Mesothelial cell of epicardium (in vitro differentiated cells): ENCODE results near the gene CLCN5. TPM values are rescaled to one million over a fixed set of nuclear protein-coding genes. Genes with fewer than 3 reads are reported as not detected.

ENCODE experiments used
- DNase-seq, 2 experiments: peaks; one replicate each; pipeline ENCODE4 v3.0.0; 2021; ENCODE audit warnings: low spot score in 2 of 2; ENCODE audit not compliant: unreplicated experiment in 2 of 2
- H3K27ac Mint-ChIP-seq: 2 replicates; pipeline ENCODE4 v1.8.0; 2021; ENCODE audit warnings: mixed read lengths
- H3K27me3 Mint-ChIP-seq: 2 replicates; pipeline ENCODE4 v1.8.0; 2021; ENCODE audit warnings: low read depth, mixed read lengths
- H3K36me3 Mint-ChIP-seq: 2 replicates; pipeline ENCODE4 v1.8.0; 2021; ENCODE audit warnings: mixed read lengths
- H3K4me1 Mint-ChIP-seq: 2 replicates; pipeline ENCODE4 v1.8.0; 2021; ENCODE audit warnings: mixed read lengths
- H3K4me3 Mint-ChIP-seq: 2 replicates; pipeline ENCODE4 v1.8.0; 2021; ENCODE audit warnings: mild to moderate bottlenecking, moderate library complexity, mixed read lengths
- H3K9me3 Mint-ChIP-seq: 2 replicates; pipeline ENCODE4 v1.8.0; 2021; ENCODE audit warnings: mixed read lengths
- total RNA-seq: library from RNA; stranded (reverse); gene quantifications from 3 replicates; pipeline ENCODE4 v1.2.1, GENCODE V29; 2021
- TF ChIP-seq, protein P1 (sequence below): fragments of 200-600 bp; sonication (generic); IDR thresholded peaks from one replicate; pipeline ENCODE4 v1.5.0; 2021; ENCODE audit warnings: antibody characterized with exemption; ENCODE audit not compliant: unreplicated experiment

Gene CLCN5
- total RNA-seq, 1 donor from 2014 or later, result 52.0 TPM

DNA sequence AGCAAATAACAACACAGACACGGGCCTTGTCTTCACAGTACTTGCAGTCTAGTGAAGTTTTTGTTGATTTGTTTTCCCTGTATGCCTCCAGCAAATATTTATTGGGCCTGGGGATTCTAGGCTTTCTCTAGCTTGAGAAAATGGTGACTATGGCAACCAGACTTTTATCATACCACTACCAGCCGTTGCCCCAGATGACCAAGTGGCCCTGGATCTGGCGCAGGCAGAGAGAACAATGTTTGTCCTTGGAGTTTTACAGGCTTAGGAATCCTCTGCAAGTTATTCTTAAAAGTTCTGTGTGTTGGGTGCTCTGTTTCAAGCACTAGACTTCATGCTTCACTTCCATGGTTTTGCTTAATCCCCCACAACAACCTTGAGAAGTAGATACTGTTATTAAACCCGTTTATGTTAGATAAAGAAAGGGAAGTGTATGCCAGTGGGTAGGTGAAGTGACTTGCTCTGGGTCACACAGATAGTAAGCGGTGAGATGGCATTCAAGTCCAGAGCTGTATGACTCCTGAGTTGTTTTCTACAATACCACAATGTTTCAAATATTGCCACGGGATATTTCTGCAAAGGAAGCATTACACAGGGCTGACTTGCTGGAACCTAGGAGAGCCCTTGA is 183.8 kb downstream of the CLCN5 start:
- TF ChIP-seq, protein P1, sequence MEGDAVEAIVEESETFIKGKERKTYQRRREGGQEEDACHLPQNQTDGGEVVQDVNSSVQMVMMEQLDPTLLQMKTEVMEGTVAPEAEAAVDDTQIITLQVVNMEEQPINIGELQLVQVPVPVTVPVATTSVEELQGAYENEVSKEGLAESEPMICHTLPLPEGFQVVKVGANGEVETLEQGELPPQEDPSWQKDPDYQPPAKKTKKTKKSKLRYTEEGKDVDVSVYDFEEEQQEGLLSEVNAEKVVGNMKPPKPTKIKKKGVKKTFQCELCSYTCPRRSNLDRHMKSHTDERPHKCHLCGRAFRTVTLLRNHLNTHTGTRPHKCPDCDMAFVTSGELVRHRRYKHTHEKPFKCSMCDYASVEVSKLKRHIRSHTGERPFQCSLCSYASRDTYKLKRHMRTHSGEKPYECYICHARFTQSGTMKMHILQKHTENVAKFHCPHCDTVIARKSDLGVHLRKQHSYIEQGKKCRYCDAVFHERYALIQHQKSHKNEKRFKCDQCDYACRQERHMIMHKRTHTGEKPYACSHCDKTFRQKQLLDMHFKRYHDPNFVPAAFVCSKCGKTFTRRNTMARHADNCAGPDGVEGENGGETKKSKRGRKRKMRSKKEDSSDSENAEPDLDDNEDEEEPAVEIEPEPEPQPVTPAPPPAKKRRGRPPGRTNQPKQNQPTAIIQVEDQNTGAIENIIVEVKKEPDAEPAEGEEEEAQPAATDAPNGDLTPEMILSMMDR, result no peak
- peaks cover 22% of the 10 kb centered on the region for H3K9me3 Mint-ChIP-seq

GRCh38 chrX:50107470-50107869 is 185.1 kb downstream of the CLCN5 start:
- Mint-ChIP-seq H3K4me1 (peaks cover 4% of the 10 kb centered on the region), H3K27me3 (no peaks in the 10 kb centered on the region), H3K27ac (no peak overlapping the region), H3K4me3 (no peak overlapping the region), H3K9me3 (peaks cover 25% of the 10 kb centered on the region), H3K36me3 (peaks cover 3% of the 10 kb centered on the region)
- DNase-seq, result no peak
- TF ChIP-seq, protein P1, result no peak

More for the DNA sequence above, 183.8 kb downstream of the CLCN5 start:
- no peak for DNase-seq
- H3K27me3 Mint-ChIP-seq, result no peaks in the 10 kb centered on the region
- H3K4me3 Mint-ChIP-seq, result no peak overlapping the region
- H3K36me3 Mint-ChIP-seq, result peaks cover 3% of the 10 kb centered on the region
- H3K27ac Mint-ChIP-seq, result no peak overlapping the region
- H3K4me1 Mint-ChIP-seq, result no peaks in the 10 kb centered on the region

DNA sequence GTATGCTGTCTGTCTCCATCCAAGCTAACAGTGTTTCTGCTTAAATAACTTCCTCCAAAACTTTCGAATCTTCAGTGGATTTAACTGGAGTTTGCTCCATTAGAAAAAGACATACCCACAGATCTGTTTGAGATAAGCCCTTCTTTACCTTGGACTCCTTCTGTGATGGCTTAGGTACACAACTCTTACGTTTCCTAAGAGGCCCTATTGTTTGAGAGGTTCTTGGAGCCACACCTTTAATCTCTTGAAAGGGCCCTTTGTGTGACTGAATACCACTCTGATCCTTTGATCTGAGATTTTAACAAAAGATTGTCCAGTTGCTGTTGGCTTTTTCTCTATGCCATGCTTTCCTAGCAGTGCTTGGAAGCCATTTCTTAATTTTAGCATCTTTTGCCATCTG is 185.9 kb downstream of the CLCN5 start:
- H3K36me3 Mint-ChIP-seq, result peaks cover 3% of the 10 kb centered on the region

DNA sequence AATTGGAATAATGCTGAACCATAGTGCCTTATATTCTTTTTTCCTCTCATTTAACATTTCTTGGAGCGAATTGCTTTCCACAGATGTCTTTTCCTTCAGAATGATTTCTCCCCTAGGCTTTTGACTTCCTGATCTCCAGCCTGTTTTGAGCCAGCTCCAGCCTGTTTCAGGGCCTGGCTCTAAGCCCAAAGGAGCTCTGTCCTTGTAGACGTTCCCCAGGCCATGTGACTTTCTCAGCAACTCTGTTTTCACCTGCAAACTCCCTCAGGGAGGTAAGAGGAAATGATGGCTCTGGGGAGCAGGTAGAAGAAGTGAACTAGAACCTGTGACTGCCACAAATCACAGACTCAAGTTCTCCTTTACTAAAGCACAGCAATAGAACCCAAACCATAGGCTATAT is 189.3 kb downstream of the CLCN5 start:
- no peak for DNase-seq
- TF ChIP-seq, protein P1, result no peak
- Mint-ChIP-seq H3K27ac (no peak overlapping the region), H3K36me3 (no peaks in the 10 kb centered on the region), H3K27me3 (no peaks in the 10 kb centered on the region), H3K9me3 (peaks cover 39% of the 10 kb centered on the region), H3K4me3 (no peak overlapping the region), H3K4me1 (peaks cover 4% of the 10 kb centered on the region)

More for the DNA sequence above, 185.9 kb downstream of the CLCN5 start:
- Mint-ChIP-seq H3K27me3 (no peaks in the 10 kb centered on the region), H3K4me3 (no peak overlapping the region), H3K4me1 (peaks cover 4% of the 10 kb centered on the region), H3K9me3 (peaks cover 25% of the 10 kb centered on the region), H3K27ac (no peak overlapping the region)
- TF ChIP-seq, protein P1, result no peak
- no peak for DNase-seq

GRCh38 chrX:50114113-50114512 is 191.7 kb downstream of the CLCN5 start:
- H3K4me1 Mint-ChIP-seq, result peaks cover 4% of the 10 kb centered on the region
- no peak for DNase-seq
- H3K27me3 Mint-ChIP-seq, result no peaks in the 10 kb centered on the region
- TF ChIP-seq, protein P1, result no peak
- H3K27ac Mint-ChIP-seq, result no peak overlapping the region
- peaks cover 40% of the 10 kb centered on the region for H3K9me3 Mint-ChIP-seq
- H3K4me3 Mint-ChIP-seq, result no peak overlapping the region
- no peaks in the 10 kb centered on the region for H3K36me3 Mint-ChIP-seq
